Measurements from ENCODE around the gene SOCS1. TPM values are rescaled to one million over a fixed set of nuclear protein-coding genes. Genes with fewer than 3 reads are reported as not detected.

SOCS1 gene
- total RNA-seq, 1 experiment from 2014 or later: 12.5 TPM

GRCh38 chr16:11278681-11279628 lies 23.0 kb upstream of the SOCS1 start:
- ATAC-seq: no peak
- Histone ChIP-seq H3K9me3 (ENCODE audit: low read length) (no peaks in the 10 kb centered on the region), H3K4me3 (ENCODE audit: low read length) (no peak overlapping the region), H3K4me1 (ENCODE audit: insufficient read depth, low read length) (no peaks in the 10 kb centered on the region), H3F3A (ENCODE audit: low read length, unreplicated experiment) (no peaks in the 10 kb centered on the region), H3K27me3 (ENCODE audit: low read length) (no peaks in the 10 kb centered on the region), H3K79me2 (ENCODE audit: low read length) (no peaks in the 10 kb centered on the region), H2AFZ (ENCODE audit: low read length) (no peak overlapping the region), H3K27ac (ENCODE audit: low read length) (no peak overlapping the region), H3K36me3 (ENCODE audit: low read depth, low read length) (no peaks in the 10 kb centered on the region), H3K9me2 (replicated peaks; ENCODE audit: low read length) (no peaks in the 10 kb centered on the region), H4K20me1 (ENCODE audit: low read length) (no peaks in the 10 kb centered on the region), H3K9ac (ENCODE audit: low read length) (no peak overlapping the region), H3K4me2 (ENCODE audit: low read length) (no peak overlapping the region)
- BruUV-seq (replicated peaks): no TSS peak
- POLR2A ChIA-PET (ENCODE audit: unreplicated experiment): no interaction called here
- intact Hi-C loops (cut with micrococcal nuclease): no loop called here
- CTCF ChIA-PET: no interaction called here
- TF ChIP-seq CTCF (conservative IDR thresholded peaks at IDR 0.05; ENCODE audit: low read depth, low read length) (no peak), EZH2phosphoT487 (IDR thresholded peaks at IDR 0.05; ENCODE audit: borderline replicate concordance, low read length) (no peak), EZH2 (IDR thresholded peaks at IDR 0.05; ENCODE audit: low read length, unreplicated experiment) (no peak)
- no peak for DNase-seq

- Histone ChIP-seq H3K4me3 (ENCODE audit: low read length) (no peak overlapping the region), H2AFZ (ENCODE audit: low read length) (no peak overlapping the region), H4K20me1 (ENCODE audit: low read length) (no peaks in the 10 kb centered on the region), H3K36me3 (ENCODE audit: low read depth, low read length) (no peaks in the 10 kb centered on the region), H3K9me2 (replicated peaks; ENCODE audit: low read length) (no peaks in the 10 kb centered on the region), H3K9ac (ENCODE audit: low read length) (no peak overlapping the region), H3K27me3 (ENCODE audit: low read length) (no peaks in the 10 kb centered on the region), H3K4me2 (ENCODE audit: low read length) (no peak overlapping the region), H3K4me1 (ENCODE audit: insufficient read depth, low read length) (no peaks in the 10 kb centered on the region), H3K79me2 (ENCODE audit: low read length) (no peaks in the 10 kb centered on the region), H3K9me3 (ENCODE audit: low read length) (no peaks in the 10 kb centered on the region), H3K27ac (ENCODE audit: low read length) (no peak overlapping the region), H3F3A (ENCODE audit: low read length, unreplicated experiment) (no peaks in the 10 kb centered on the region)
- intact Hi-C loops (cut with micrococcal nuclease): no loop called here
- ATAC-seq (no peak), DNase-seq (no peak)
- no peak for TF ChIP-seq EZH2 (IDR thresholded peaks at IDR 0.05; ENCODE audit: low read length, unreplicated experiment)
- TF ChIP-seq CTCF (conservative IDR thresholded peaks at IDR 0.05; ENCODE audit: low read depth, low read length): no peak
- TF ChIP-seq EZH2phosphoT487 (IDR thresholded peaks at IDR 0.05; ENCODE audit: borderline replicate concordance, low read length): no peak
- no TSS peak for BruUV-seq (replicated peaks)
- CTCF ChIA-PET: no interaction called here
- POLR2A ChIA-PET (ENCODE audit: unreplicated experiment): no interaction called here
Observed at GRCh38 chr16:11277607-11278337, 21.8 kb upstream of the SOCS1 start.

Measured in PC-3 (cell line).